ENCODE measurements around the gene SRRM4.

Gene SRRM4

GRCh38 chr12:119130523-119130922, 149.2 kb downstream of the SRRM4 start:
- Histone ChIP-seq H3K36me3 (ENCODE audit: insufficient read depth, low read length) (no peaks in the 10 kb centered on the region), H3K4me2 (ENCODE audit: low read length) (no peak overlapping the region), H3K27ac (ENCODE audit: low read depth, low read length, poor library complexity, severe bottlenecking) (no peak overlapping the region), H3K9me3 (ENCODE audit: low read length) (no peaks in the 10 kb centered on the region), H3K79me2 (ENCODE audit: insufficient read depth, low read length) (no peaks in the 10 kb centered on the region), H3K4me3 (ENCODE audit: low read depth, low read length, poor library complexity, severe bottlenecking) (no peak overlapping the region), H3K27me3 (ENCODE audit: insufficient read depth, low read length) (no peaks in the 10 kb centered on the region), H4K20me1 (ENCODE audit: insufficient read depth, low read length) (no peaks in the 10 kb centered on the region), H2AFZ (ENCODE audit: low read length) (no peak overlapping the region), H3K9ac (ENCODE audit: low read length) (no peak overlapping the region), H3F3A (ENCODE audit: insufficient read depth, low read length) (no peaks in the 10 kb centered on the region), H3K4me1 (ENCODE audit: insufficient read depth, low read length, severe bottlenecking) (no peaks in the 10 kb centered on the region), H3K9me2 (ENCODE audit: low read depth, low read length) (no peaks in the 10 kb centered on the region)
- TF ChIP-seq EZH2 (IDR thresholded peaks at IDR 0.05; ENCODE audit: borderline replicate concordance, low read length) = no peak
- no peak for TF ChIP-seq CTCF (IDR thresholded peaks at IDR 0.05; ENCODE audit: low read length)

- Histone ChIP-seq H3F3A (ENCODE audit: insufficient read depth, low read length) (no peaks in the 10 kb centered on the region), H3K4me1 (ENCODE audit: insufficient read depth, low read length, severe bottlenecking) (no peaks in the 10 kb centered on the region), H3K4me3 (ENCODE audit: low read depth, low read length, poor library complexity, severe bottlenecking) (no peak overlapping the region), H3K9ac (ENCODE audit: low read length) (no peak overlapping the region), H4K20me1 (ENCODE audit: insufficient read depth, low read length) (no peaks in the 10 kb centered on the region), H3K9me2 (ENCODE audit: low read depth, low read length) (no peaks in the 10 kb centered on the region), H3K27ac (ENCODE audit: low read depth, low read length, poor library complexity, severe bottlenecking) (no peak overlapping the region), H3K9me3 (ENCODE audit: low read length) (no peaks in the 10 kb centered on the region), H3K27me3 (ENCODE audit: insufficient read depth, low read length) (no peaks in the 10 kb centered on the region), H3K79me2 (ENCODE audit: insufficient read depth, low read length) (no peaks in the 10 kb centered on the region), H2AFZ (ENCODE audit: low read length) (no peak overlapping the region), H3K4me2 (ENCODE audit: low read length) (no peak overlapping the region), H3K36me3 (ENCODE audit: insufficient read depth, low read length) (no peaks in the 10 kb centered on the region)
- no peak for TF ChIP-seq CTCF (IDR thresholded peaks at IDR 0.05; ENCODE audit: low read length)
- no peak for TF ChIP-seq EZH2 (IDR thresholded peaks at IDR 0.05; ENCODE audit: borderline replicate concordance, low read length)
These were observed 153.1 kb downstream of the SRRM4 start for GRCh38 chr12:119134284-119135072.

GRCh38 chr12:119136811-119137410, 155.6 kb downstream of the SRRM4 start:
- Histone ChIP-seq H3K27me3 (ENCODE audit: insufficient read depth, low read length) (no peaks in the 10 kb centered on the region), H3K9me2 (ENCODE audit: low read depth, low read length) (no peaks in the 10 kb centered on the region), H3K79me2 (ENCODE audit: insufficient read depth, low read length) (no peaks in the 10 kb centered on the region), H3K4me2 (ENCODE audit: low read length) (no peak overlapping the region), H3K4me3 (ENCODE audit: low read depth, low read length, poor library complexity, severe bottlenecking) (no peak overlapping the region), H4K20me1 (ENCODE audit: insufficient read depth, low read length) (no peaks in the 10 kb centered on the region), H3K9ac (ENCODE audit: low read length) (no peak overlapping the region), H3K36me3 (ENCODE audit: insufficient read depth, low read length) (no peaks in the 10 kb centered on the region), H3K27ac (ENCODE audit: low read depth, low read length, poor library complexity, severe bottlenecking) (no peak overlapping the region), H2AFZ (ENCODE audit: low read length) (no peak overlapping the region), H3K9me3 (ENCODE audit: low read length) (no peaks in the 10 kb centered on the region), H3F3A (ENCODE audit: insufficient read depth, low read length) (no peaks in the 10 kb centered on the region), H3K4me1 (ENCODE audit: insufficient read depth, low read length, severe bottlenecking) (no peaks in the 10 kb centered on the region)
- TF ChIP-seq CTCF (IDR thresholded peaks at IDR 0.05; ENCODE audit: low read length) (no peak), EZH2 (IDR thresholded peaks at IDR 0.05; ENCODE audit: borderline replicate concordance, low read length) (no peak)

All from OCI-LY1 (cell line).